ENCODE results near the gene SORL1.
A peak's percentile ranks its signal among the peaks of the same experiment; 100 is the strongest.
"Not testable (repeated sequence)": the region's sequence is repeated elsewhere in the genome, so short reads cannot be mapped to it uniquely, and the experiment has no call there.

The SORL1 gene

GRCh38 chr11:121451986-121452608, at the start of gene SORL1:
Gene SORL1, plus strand, starts transcription at chr11:121452314. Its CDS starts 18 bp downstream, at chr11:121452332.
- peak; percentile 52 for DNase-seq (ENCODE audit: low read depth)

- DNase-seq (ENCODE audit: low read depth) = no peak
Observed at GRCh38 chr11:121405646-121406045, 46.5 kb upstream of the SORL1 start.

GRCh38 chr11:121406291-121406690, 45.8 kb upstream of the SORL1 start:
- DNase-seq (ENCODE audit: low read depth) = no peak

- DNase-seq (ENCODE audit: low read depth) = no peak
Observed at GRCh38 chr11:121408830-121409229, 43.3 kb upstream of the SORL1 start.

GRCh38 chr11:121410041-121410440, 42.1 kb upstream of the SORL1 start:
- DNase-seq (ENCODE audit: low read depth) = not testable (repeated sequence)

- DNase-seq (ENCODE audit: low read depth) = not testable (repeated sequence)
Observed at GRCh38 chr11:121411330-121411729, 40.8 kb upstream of the SORL1 start.

- no peak for DNase-seq (ENCODE audit: low read depth)
Observed at GRCh38 chr11:121412000-121412587, 40.0 kb upstream of the SORL1 start.

- DNase-seq (ENCODE audit: low read depth) = no peak
Observed at GRCh38 chr11:121412711-121413415, 39.3 kb upstream of the SORL1 start.

GRCh38 chr11:121414141-121414913, 37.8 kb upstream of the SORL1 start:
- DNase-seq (ENCODE audit: low read depth) = no peak

GRCh38 chr11:121415856-121416255, 36.3 kb upstream of the SORL1 start:
- DNase-seq (ENCODE audit: low read depth) = no peak

GRCh38 chr11:121417055-121417551, 35.0 kb upstream of the SORL1 start:
- no peak for DNase-seq (ENCODE audit: low read depth)

- DNase-seq (ENCODE audit: low read depth) = no peak
Observed at GRCh38 chr11:121417607-121418006, 34.5 kb upstream of the SORL1 start.

GRCh38 chr11:121418625-121419114, 33.4 kb upstream of the SORL1 start:
- DNase-seq (ENCODE audit: low read depth) = no peak

- DNase-seq (ENCODE audit: low read depth) = no peak
Observed at GRCh38 chr11:121419836-121420235, 32.3 kb upstream of the SORL1 start.

GRCh38 chr11:121420398-121420797, 31.7 kb upstream of the SORL1 start:
- no peak for DNase-seq (ENCODE audit: low read depth)

- no peak for DNase-seq (ENCODE audit: low read depth)
Observed at GRCh38 chr11:121421149-121421901, 30.8 kb upstream of the SORL1 start.

- DNase-seq (ENCODE audit: low read depth) = no peak
Observed at GRCh38 chr11:121422675-121423074, 29.4 kb upstream of the SORL1 start.

GRCh38 chr11:121425828-121426227, 26.3 kb upstream of the SORL1 start:
- DNase-seq (ENCODE audit: low read depth) = no peak

GRCh38 chr11:121426476-121427399, 25.4 kb upstream of the SORL1 start:
- DNase-seq (ENCODE audit: low read depth) = no peak

GRCh38 chr11:121427400-121427744, 24.7 kb upstream of the SORL1 start:
- no peak for DNase-seq (ENCODE audit: low read depth)

All from stimulated activated CD8-positive, alpha-beta memory T cell treated with anti-CD3 and anti-CD28 coated beads, Interleukin-15, amount 100 ng/mL, for 1 hour (primary cell).